Measurements from ENCODE around the gene CYTH3. TPM values are rescaled to one million over a fixed set of nuclear protein-coding genes. Genes with fewer than 3 reads are reported as not detected.
"Not testable (repeated sequence)": the region's sequence is repeated elsewhere in the genome, so short reads cannot be mapped to it uniquely, and the experiment has no call there.

Gene CYTH3
- total RNA-seq, 1 donor from 2014 or later, result 2.6 TPM

- H3K36me3 Mint-ChIP-seq (ENCODE audit: low read depth), result no peaks in the 10 kb centered on the region
- intact Hi-C loops (cut with micrococcal nuclease), result loop anchor here (5.0 kb wide), 1 partner anchor 45 kb away; the partner anchor contains the start of gene CYTH3
- ATAC-seq (ENCODE audit: low read depth) (no peak), DNase-seq (no peak)
- POLR2A ChIA-PET, result no interaction called here
- no peak overlapping the region for H3K4me3 Mint-ChIP-seq
- peaks cover 23% of the 10 kb centered on the region for H3K4me1 Mint-ChIP-seq
- CTCF ChIA-PET, result no interaction called here
- H3K27ac Mint-ChIP-seq, result no peak overlapping the region
- no peaks in the 10 kb centered on the region for H3K9me3 Mint-ChIP-seq
- peaks cover 5% of the 10 kb centered on the region for H3K27me3 Mint-ChIP-seq
- no peak for TF ChIP-seq CTCF (IDR thresholded peaks at IDR 0.05)
Measured at GRCh38 chr7:6227294-6227846, 45.1 kb downstream of the CYTH3 start.

- ATAC-seq (ENCODE audit: low read depth) (no peak), DNase-seq (no peak)
- no peak for TF ChIP-seq CTCF (IDR thresholded peaks at IDR 0.05)
- POLR2A ChIA-PET, result no interaction called here
- Mint-ChIP-seq H3K4me3 (no peak overlapping the region), H3K36me3 (ENCODE audit: low read depth) (no peaks in the 10 kb centered on the region), H3K4me1 (peaks cover 21% of the 10 kb centered on the region), H3K9me3 (no peaks in the 10 kb centered on the region), H3K27ac (no peak overlapping the region), H3K27me3 (peaks cover 1% of the 10 kb centered on the region)
- CTCF ChIA-PET, result no interaction called here
- intact Hi-C loops (cut with micrococcal nuclease), result loop anchor here (5.0 kb wide), 1 partner anchor 46 kb away; the partner anchor contains the start of gene CYTH3
Measured at GRCh38 chr7:6226194-6226799, 46.1 kb downstream of the CYTH3 start.

GRCh38 chr7:6223411-6223810 lies 49.0 kb downstream of the CYTH3 start:
- H3K27me3 Mint-ChIP-seq; CTCF ChIA-PET; H3K27ac Mint-ChIP-seq; H3K9me3 Mint-ChIP-seq; H3K4me3 Mint-ChIP-seq; ATAC-seq (ENCODE audit: low read depth); H3K36me3 Mint-ChIP-seq (ENCODE audit: low read depth); DNase-seq; POLR2A ChIA-PET; intact Hi-C loops (cut with micrococcal nuclease): not testable (repeated sequence)
- H3K4me1 Mint-ChIP-seq, result peaks cover 15% of the 10 kb centered on the region

GRCh38 chr7:6223010-6223409 lies 49.4 kb downstream of the CYTH3 start:
- ATAC-seq (ENCODE audit: low read depth); H3K27ac Mint-ChIP-seq; H3K27me3 Mint-ChIP-seq; CTCF ChIA-PET; intact Hi-C loops (cut with micrococcal nuclease); DNase-seq; H3K9me3 Mint-ChIP-seq; H3K4me3 Mint-ChIP-seq; H3K36me3 Mint-ChIP-seq (ENCODE audit: low read depth): not testable (repeated sequence)
- POLR2A ChIA-PET, result interaction anchor here (0.6 kb wide), 1 partner anchor 627 kb away, joined by 4 read pairs; no protein-coding TSS in a partner anchor
- peaks cover 11% of the 10 kb centered on the region for H3K4me1 Mint-ChIP-seq

- no peaks in the 10 kb centered on the region for H3K27me3 Mint-ChIP-seq
Measured at GRCh38 chr7:6221340-6222319, 50.8 kb downstream of the CYTH3 start.

More at GRCh38 chr7:6221340-6222319, 50.8 kb downstream of the CYTH3 start:
- Mint-ChIP-seq H3K27ac (no peak overlapping the region), H3K4me3 (no peak overlapping the region), H3K4me1 (peaks cover 10% of the 10 kb centered on the region), H3K36me3 (ENCODE audit: low read depth) (no peaks in the 10 kb centered on the region), H3K9me3 (no peaks in the 10 kb centered on the region)
- ChIA-PET POLR2A (no interaction called here), CTCF (no interaction called here)
- intact Hi-C loops (cut with micrococcal nuclease), result no loop called here
- DNase-seq, result no peak
- ATAC-seq (ENCODE audit: low read depth), result peak; percentile 71
- no peak for TF ChIP-seq CTCF (IDR thresholded peaks at IDR 0.05)

Measured in activated B cell treated with CpG ODN at 0.5 μM for 24 hours (primary cell).